Stimulated activated CD8-positive, alpha-beta memory T cell treated with anti-CD3 and anti-CD28 coated beads, Interleukin-7, amount 100 ng/mL, for 4 hours (primary cell): ENCODE results near the gene TNS1.

Source experiments
- DNase-seq, 2 donors: peaks; one replicate each; pipeline ENCODE4 v3.0.0-alpha.2; 2020; ENCODE audit warnings: low read depth in 2 of 2

The TNS1 gene

DNA sequence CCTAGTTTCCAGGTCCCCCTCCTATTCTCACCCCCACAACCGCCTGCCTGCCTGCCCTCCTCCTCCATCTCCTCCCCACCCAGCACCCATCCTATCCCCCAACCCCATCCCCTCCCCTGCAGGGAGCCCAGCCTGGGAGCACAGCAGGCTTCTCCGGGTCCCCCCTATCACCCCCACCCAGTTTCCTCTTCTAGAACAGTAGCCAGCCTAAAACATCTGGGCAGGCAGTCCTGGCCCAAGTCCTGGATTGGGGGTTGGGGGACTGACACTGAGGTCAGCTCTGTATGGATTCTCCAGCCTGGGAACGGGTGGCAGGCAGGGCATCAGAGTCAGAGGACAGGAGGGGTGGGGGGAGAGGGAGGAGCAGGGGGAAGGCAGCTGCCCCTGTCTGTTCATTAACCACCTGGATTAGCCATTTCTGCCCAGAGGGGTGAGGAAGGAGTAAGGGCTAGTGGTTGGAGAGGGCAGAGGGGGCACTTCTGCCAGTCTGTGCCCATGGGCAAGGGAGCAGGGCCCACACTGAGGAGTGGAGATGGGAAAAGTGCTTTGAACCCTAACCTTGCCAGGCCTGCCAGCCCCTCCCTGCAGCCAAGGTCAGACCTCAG is 60.0 kb downstream of the TNS1 start:
- DNase-seq, result no peak

DNA sequence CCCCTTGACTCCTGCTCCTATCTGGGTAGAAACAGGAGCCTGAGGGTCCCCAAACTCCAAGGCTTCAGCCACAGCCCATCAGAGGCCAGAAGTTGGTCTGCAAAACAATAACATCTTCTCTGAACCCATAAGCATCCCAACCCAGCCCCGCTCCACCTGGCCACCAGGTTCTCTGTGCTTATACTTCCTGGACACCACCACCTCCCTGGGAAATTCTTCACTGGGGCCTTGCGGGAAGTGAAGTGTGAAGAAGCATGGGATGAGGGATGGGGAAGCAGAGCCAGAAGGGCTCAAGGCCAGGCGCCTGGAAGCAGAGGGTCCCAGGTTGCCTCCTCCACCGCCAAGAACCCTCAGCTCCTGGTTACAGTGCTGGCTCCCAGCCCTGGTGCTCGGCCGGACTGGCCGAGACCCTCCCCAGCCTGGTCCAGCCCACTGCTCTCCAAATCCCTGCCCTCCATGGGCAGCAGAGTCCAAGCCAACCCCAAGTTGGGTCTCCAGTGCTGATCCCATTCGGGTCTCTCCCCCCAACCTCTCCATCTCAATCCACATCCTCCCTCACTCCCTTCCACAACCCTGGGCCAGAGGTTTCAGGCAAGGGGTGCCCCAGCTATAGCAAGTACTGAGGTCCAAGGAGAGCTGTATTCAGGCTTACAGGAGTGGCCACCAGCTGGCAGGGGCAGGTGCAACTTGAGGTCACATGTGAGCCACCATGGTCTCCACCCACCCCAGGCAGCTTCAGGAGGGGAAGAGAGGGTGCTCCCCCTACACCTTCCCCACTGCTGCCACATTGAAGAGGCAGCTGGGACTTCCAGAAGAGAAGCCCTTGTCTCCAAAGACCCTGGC is 60.7 kb downstream of the TNS1 start:
- no peak for DNase-seq

GRCh38 chr2:217941339-217941738 is 61.5 kb downstream of the TNS1 start:
- DNase-seq, result no peak

DNA sequence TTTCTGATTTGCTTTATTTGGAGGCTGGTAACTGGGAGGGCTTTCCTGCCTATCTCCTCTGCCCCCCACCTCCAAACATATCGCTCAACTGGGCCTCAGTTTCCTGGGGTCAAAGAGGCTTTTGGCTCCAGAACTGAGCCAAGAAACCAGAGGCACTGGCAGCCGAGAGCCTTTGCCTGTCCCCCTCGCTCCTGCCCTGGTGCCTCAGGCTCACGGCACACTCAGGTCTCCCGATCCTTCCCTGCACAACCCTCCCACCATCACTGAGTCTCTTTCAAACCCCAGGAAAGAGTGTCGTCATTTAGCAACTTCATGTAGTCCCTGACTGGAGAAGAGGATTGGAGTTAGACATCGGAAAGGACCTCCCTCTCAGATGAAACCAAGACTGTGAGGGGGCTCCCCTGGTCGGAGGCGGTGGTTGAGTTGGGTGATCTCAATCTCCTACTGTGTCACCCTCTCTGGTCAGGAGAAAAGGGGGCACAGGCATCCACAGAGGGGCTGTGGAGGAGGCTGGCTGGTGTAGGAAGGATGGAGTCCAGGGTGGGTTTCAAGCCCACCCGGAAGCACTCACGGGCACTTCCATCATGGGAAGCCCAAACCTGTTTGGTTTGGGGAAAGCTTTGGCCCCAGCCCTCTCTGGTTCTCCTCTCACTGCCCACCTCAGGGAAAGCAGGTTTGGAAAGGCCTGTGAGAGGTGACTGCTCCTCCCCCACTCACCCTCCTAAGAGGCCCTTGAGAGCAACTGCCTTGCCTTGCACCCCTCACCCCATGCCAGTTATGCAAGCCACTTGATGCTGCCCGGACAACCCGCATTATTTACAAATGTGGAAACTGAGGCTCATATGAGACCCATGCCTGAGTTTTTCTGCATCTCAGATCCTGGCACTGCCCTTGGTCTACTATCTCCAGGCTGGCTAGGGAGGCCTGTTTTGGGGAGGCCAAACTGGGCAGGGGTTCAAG is 62.3 kb downstream of the TNS1 start:
- no peak for DNase-seq

- no peak for DNase-seq
Measured at GRCh38 chr2:217939629-217940245, 63.1 kb downstream of the TNS1 start.

DNA sequence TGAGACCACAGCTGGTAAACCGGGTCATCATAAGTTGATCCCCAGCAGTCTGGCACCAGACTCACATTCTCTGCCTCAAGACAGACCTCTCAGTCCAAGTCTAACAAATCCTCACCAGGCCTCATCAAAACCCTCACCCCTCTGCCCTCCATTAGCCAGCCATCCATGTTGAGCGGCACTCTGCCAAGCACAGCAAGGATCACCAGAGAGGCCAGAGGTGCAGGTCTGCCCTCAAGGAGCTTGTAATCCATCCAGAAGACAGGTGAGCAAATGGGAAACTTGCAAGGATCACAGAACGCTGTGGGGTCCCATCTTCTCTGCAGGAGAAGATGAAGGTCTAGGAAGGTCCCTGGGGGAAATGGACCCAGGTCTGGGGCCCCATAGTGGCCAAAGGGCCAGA is 63.6 kb downstream of the TNS1 start:
- DNase-seq, result no peak

DNA sequence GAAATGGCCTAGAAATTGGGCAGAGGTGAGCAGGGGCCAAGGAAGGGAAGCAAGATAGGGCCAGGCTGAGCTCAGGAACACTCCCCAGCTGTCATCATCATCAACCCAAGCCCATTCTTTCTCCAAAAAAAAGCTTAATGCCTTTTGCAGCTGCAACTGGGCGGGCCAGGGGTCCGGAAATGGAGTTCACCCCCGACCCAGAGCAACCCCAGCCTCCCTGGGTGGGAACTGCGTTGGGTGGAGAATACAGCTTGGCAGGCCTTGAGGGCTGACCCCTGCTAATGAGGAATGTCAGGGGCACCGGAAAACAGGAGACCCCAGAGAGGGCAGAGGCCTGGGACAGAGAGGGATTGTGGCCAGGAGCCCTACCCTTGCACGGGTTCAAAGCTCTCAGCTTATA is 64.8 kb downstream of the TNS1 start:
- no peak for DNase-seq

DNA sequence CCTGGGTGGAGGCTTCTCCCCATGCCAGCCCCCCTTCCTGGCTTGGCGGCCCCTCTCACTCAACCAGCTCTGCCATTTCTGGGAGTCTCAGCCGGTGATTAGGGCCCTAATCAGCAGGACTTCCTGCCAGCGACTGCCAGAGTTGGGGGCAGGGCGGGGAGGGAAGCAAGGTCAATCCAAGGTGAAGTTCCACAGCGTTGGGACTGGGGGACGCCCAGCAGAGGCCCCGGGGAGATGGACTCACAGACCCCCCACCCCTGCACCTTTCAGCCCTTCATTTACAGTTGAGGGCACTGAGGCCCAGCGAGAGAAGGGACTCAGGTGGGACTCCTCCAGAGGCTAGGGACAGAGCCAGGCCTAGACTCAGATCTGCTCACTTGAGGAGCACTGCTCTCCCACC is 65.3 kb downstream of the TNS1 start:
- DNase-seq, result no peak

- DNase-seq, result no peak
Measured at GRCh38 chr2:217936952-217937351, 65.8 kb downstream of the TNS1 start.

DNA sequence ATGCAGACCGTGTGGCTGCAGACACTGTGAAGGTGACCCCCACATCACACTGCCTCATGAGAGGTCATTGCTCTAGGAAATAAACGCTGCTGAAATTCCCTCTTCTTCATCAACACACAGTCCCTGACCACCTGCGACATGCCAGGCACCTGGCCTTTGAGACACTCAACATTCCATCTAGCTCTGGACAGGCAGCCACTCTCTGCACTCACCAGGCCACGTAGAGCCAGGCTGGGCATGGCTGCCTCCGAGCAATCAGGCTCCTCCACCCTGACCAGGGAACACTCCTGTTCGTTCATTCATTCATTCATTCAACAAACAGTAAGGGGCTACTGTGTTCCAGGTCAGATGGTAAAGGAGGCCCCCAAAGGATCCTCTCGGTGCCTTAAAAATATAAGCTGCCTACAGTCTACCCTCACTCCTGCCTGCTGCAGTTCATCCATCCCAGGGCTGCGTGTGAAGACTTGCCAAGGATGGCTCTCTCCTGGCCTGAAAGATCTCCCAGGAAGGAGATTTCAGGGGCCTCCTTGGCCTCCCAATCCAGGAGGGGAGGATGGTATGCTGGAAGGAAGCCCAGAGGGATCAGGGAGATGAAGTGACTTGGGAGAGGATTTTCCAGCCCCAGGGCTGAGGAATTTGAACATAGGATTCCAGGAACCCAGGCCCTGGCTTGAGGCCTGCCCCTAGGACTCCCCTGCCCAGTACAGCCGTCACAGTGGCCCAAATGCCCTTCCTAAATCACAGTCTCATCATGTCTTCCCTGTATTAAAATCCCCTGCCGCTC is 66.7 kb downstream of the TNS1 start:
- DNase-seq, result no peak

- no peak for DNase-seq
Measured at GRCh38 chr2:217935235-217935879, 67.4 kb downstream of the TNS1 start.

DNA sequence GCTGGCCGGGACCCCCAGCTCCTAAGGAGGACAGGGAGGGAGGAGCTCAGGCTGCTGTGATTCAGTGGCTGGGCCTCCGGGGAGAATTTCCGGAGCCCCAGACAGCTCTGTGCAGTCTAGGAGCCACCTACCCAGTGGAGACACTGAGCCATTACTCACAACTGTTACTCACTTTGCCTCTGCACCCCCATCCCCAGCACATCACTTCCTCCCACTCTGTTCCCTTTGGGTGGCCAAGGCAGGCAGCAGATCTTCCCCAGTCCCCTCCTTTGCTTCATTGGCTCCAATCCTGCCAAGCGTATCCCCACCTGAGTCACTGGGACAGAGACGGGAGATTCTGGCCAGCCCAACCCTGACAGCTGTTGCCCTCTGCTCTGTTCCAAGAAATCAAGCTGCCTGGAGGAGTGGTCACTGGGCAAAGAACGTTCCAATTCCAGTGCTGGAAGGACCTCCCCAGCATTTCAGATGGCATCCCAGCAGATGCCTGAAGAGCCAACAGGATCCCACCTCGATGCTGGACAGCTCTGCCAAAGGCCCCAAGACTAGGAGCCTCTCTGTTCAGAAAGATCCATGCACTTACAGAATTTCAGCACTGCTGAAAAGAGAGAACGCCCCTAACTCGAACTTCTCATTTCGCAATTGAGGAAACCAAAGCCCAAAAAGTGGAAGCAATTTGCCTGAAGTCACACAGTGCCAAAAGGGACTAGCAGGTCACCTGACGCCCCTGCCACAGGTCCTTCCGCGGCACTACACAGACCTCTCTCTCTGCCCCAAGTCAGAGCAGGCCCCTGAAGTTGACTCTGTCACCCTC is 68.3 kb downstream of the TNS1 start:
- no peak for DNase-seq

DNA sequence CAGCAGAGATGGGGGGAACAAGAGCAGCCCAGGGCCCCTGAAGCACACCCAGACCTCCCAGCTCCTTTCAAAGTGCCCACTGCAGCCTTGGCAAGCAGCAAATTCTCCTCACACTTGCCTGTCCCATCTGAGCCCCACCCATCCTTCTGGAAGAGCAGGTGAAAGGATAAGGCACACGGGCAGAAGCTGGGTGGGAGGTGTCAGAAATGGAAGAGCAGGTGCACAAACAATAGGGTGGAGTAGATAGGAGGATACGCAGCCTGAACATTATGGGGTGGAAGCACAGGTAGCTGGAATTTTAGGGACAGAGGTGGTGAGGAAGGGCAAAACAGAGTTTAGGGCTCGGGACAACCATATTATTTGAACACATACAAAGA is 69.2 kb downstream of the TNS1 start:
- no peak for DNase-seq

GRCh38 chr2:217932803-217933616 is 69.8 kb downstream of the TNS1 start:
- DNase-seq, result no peak

DNA sequence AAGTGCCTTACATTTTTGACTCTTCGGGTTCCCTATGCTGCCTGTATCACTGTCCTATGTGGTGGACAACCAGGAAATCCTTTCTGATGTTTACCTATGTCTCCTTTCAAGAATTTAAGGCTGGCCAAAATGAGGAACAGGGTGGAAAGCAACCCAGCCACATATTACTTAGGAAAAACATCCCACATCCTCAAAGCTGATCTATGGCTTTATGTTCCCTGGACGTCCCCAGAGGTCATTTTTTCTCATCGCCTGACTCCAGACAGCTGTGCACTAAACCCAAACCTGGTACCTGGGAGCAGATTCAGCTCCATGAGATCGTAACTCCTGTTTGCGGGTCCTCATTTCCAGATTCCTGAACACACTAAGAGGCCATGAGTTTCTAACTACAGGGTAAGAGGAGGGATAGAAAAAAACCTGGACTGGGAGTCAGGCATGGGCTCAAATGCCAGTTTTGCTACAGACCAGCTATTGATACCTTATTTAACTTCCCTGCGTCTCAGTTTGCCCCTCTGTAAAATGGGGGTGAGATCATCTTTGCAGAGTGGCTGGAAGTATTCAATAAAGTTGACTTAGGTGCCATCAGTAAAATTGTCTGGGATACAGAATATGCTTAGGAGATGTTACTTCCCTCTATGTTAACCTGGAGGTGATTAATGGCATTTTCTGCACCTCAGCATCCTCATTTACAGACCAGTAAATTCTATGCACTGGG is 70.8 kb downstream of the TNS1 start:
- DNase-seq, result no peak

DNA sequence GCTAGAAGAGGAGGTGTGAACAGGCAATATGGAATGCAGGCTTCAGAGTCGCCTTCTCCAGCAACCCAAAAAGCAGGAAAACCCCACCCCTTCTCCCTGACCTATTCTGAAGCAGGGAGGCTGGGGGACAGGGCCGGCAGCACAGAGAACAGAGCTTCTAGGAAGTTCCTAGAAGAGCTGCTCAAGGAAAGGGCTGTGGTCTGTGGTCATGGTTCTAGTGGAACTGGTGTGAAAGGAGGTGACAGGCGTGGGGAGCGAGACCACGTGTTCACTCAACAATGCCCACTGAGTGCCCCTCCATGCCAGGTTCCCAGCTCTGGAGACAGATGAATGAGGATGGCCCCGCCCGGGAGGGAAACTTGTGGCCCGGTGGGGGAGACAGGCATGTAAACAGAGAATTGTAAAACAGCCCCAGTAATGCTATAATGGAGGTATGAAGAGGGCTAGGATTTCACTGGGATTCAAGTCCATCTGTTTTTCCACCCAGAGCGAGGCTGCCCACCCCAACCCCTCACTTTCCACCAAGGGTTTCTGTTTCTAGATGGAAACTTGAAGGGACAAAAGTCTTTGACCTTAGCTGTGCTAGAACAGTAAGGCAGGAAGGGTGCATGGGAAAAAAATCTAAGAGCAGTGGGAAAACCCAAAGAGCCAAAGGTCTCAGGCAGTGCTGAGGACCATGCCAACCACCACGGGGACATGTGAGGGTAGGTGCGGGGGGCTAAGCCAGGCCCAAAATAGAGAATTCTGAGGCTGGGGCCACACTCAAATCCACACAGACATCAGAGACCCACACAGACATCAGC is 71.8 kb downstream of the TNS1 start:
- DNase-seq, result no peak
